ENCODE results near the gene CARS1.

The CARS1 gene

DNA sequence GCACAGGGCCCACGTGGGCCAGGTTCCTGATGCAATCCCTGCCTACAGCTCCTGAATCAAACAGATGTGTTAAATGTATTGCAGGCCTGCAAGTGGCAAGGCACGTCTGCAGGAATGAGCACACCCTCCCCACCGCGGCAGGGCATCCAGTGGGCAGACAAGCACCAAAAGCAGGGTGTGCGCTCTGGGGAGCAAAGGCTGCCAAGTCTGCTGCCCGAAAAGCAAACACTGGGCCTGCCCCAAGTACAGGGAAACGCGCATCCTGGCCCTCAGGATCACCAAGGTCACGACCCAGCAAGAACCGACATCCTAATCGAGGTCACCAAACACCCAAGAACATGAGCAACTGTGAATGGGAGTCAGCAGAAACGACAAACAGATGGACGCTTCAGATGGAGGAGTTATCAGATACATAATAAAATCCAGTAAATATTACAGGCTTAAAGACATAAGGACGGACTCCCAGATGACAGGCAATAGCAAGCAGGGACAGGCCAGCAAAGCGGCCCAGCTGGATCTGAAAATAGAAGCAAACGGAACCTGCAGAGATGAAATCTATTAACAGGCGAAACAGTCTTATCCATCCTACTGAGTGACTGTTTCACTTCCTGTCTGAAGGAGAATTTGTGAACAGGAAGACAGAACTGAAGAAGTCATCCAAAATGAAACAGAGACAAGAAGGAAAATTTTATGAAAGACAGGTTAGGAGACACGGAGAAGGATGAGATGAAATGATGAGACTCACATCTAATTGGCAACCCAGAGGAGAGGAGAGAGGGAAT, 26.7 kb downstream of the CARS1 start:
- Histone ChIP-seq H3K9me3 (ENCODE audit: low read length) (no peaks in the 10 kb centered on the region), H2AFZ (ENCODE audit: low read depth, low read length) (no peak overlapping the region), H3K36me3 (ENCODE audit: insufficient read depth, low read length) (peaks cover 60% of the 10 kb centered on the region), H3K4me3 (ENCODE audit: low read length) (no peak overlapping the region), H3K4me1 (ENCODE audit: insufficient read depth, low read length) (no peaks in the 10 kb centered on the region), H3K27me3 (ENCODE audit: insufficient read depth, low read length) (no peaks in the 10 kb centered on the region)

GRCh38 chr11:3028813-3029212, 28.4 kb downstream of the CARS1 start:
- Histone ChIP-seq H2AFZ (ENCODE audit: low read depth, low read length) (no peak overlapping the region), H3K4me1 (ENCODE audit: insufficient read depth, low read length) (no peaks in the 10 kb centered on the region), H3K27me3 (ENCODE audit: insufficient read depth, low read length) (no peaks in the 10 kb centered on the region), H3K9me3 (ENCODE audit: low read length) (no peaks in the 10 kb centered on the region), H3K4me3 (ENCODE audit: low read length) (no peak overlapping the region), H3K36me3 (ENCODE audit: insufficient read depth, low read length) (peaks cover 57% of the 10 kb centered on the region)

GRCh38 chr11:3026803-3027202, 30.4 kb downstream of the CARS1 start:
- Histone ChIP-seq H3K9me3 (ENCODE audit: low read length) (no peaks in the 10 kb centered on the region), H3K4me3 (ENCODE audit: low read length) (no peak overlapping the region), H3K36me3 (ENCODE audit: insufficient read depth, low read length) (peaks cover 55% of the 10 kb centered on the region), H2AFZ (ENCODE audit: low read depth, low read length) (no peak overlapping the region), H3K4me1 (ENCODE audit: insufficient read depth, low read length) (no peaks in the 10 kb centered on the region), H3K27me3 (ENCODE audit: insufficient read depth, low read length) (no peaks in the 10 kb centered on the region)

DNA sequence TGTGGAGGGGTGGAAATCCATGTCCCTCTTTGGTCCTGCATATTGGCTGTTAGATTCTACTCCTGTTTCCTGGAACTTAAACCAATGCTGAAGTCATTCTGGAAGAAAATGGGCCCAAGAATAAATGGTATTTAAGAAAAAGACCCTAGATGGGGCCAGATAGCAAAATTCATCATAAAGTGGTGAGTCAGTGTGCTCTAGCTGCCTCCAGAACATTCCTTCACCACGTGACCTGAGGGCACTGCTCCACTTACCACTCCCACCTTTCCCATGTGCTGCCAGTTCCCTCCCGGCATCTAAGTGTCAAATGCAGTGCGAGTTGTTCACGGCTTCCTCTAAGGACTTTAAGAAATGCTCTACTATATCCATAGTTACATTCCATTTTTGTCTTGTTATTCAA, 34.2 kb downstream of the CARS1 start:
- no peaks in the 10 kb centered on the region for H3K4me1 ChIP-seq (ENCODE audit: insufficient read depth, low read length)
- H2AFZ ChIP-seq (ENCODE audit: low read depth, low read length) = no peak overlapping the region
- H3K9me3 ChIP-seq (ENCODE audit: low read length) = no peaks in the 10 kb centered on the region
- H3K27me3 ChIP-seq (ENCODE audit: insufficient read depth, low read length) = no peaks in the 10 kb centered on the region
- no peak overlapping the region for H3K4me3 ChIP-seq (ENCODE audit: low read length)
- H3K36me3 ChIP-seq (ENCODE audit: insufficient read depth, low read length) = peaks cover 47% of the 10 kb centered on the region

DNA sequence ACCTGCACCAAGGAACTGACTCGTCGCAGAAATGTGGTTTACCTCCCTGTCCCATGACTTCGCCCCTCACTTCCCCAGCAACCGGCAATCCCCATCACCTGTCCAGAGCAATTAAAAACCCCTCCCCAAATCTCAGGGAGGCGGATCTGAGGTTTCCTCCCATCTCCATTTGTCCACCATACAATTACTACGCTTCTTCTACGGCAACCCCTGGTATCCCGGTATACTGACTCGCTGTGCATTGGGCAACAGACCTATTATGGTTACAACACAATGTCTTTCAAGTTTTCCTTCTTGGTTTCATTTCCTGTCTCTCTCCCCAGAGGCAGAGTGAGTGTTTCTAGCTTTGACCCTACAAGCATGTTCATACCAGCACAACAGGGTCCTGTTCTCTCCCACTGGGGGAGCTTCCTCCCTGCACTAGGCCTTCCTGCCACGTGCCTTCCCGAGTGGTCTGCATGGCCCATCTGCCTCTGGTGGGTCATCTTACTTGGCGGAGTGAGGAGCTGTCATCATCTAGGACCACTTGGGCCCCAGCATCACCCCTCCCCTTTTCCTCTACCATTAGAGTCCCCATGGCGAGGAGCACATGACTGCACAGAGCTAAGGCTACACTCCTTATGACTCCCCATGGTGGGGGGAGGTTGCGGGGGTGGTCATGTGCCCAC, 34.8 kb downstream of the CARS1 start:
- H2AFZ ChIP-seq (ENCODE audit: low read depth, low read length) = no peak overlapping the region
- H3K27me3 ChIP-seq (ENCODE audit: insufficient read depth, low read length) = no peaks in the 10 kb centered on the region
- H3K36me3 ChIP-seq (ENCODE audit: insufficient read depth, low read length) = peaks cover 52% of the 10 kb centered on the region
- H3K9me3 ChIP-seq (ENCODE audit: low read length) = no peaks in the 10 kb centered on the region
- no peak overlapping the region for H3K4me3 ChIP-seq (ENCODE audit: low read length)
- H3K4me1 ChIP-seq (ENCODE audit: insufficient read depth, low read length) = no peaks in the 10 kb centered on the region

- H3K4me3 ChIP-seq (ENCODE audit: low read length) = no peak overlapping the region
- H3K36me3 ChIP-seq (ENCODE audit: insufficient read depth, low read length) = peaks cover 48% of the 10 kb centered on the region
- no peak overlapping the region for H2AFZ ChIP-seq (ENCODE audit: low read depth, low read length)
- no peaks in the 10 kb centered on the region for H3K4me1 ChIP-seq (ENCODE audit: insufficient read depth, low read length)
- no peaks in the 10 kb centered on the region for H3K27me3 ChIP-seq (ENCODE audit: insufficient read depth, low read length)
- H3K9me3 ChIP-seq (ENCODE audit: low read length) = no peaks in the 10 kb centered on the region
Observed at GRCh38 chr11:3021125-3021524, 36.1 kb downstream of the CARS1 start.

GRCh38 chr11:3020011-3020410, 37.2 kb downstream of the CARS1 start:
- H3K27me3 ChIP-seq (ENCODE audit: insufficient read depth, low read length) = no peaks in the 10 kb centered on the region
- H3K4me3 ChIP-seq (ENCODE audit: low read length) = no peak overlapping the region
- no peaks in the 10 kb centered on the region for H3K9me3 ChIP-seq (ENCODE audit: low read length)
- H3K4me1 ChIP-seq (ENCODE audit: insufficient read depth, low read length) = no peaks in the 10 kb centered on the region
- H3K36me3 ChIP-seq (ENCODE audit: insufficient read depth, low read length) = peaks cover 52% of the 10 kb centered on the region
- no peak overlapping the region for H2AFZ ChIP-seq (ENCODE audit: low read depth, low read length)

- Histone ChIP-seq H3K9me3 (ENCODE audit: low read length) (no peaks in the 10 kb centered on the region), H3K4me3 (ENCODE audit: low read length) (no peak overlapping the region), H2AFZ (ENCODE audit: low read depth, low read length) (no peak overlapping the region), H3K4me1 (ENCODE audit: insufficient read depth, low read length) (no peaks in the 10 kb centered on the region), H3K36me3 (ENCODE audit: insufficient read depth, low read length) (peaks cover 61% of the 10 kb centered on the region), H3K27me3 (ENCODE audit: insufficient read depth, low read length) (no peaks in the 10 kb centered on the region)
Observed at GRCh38 chr11:3018596-3018995, 38.6 kb downstream of the CARS1 start.

DNA sequence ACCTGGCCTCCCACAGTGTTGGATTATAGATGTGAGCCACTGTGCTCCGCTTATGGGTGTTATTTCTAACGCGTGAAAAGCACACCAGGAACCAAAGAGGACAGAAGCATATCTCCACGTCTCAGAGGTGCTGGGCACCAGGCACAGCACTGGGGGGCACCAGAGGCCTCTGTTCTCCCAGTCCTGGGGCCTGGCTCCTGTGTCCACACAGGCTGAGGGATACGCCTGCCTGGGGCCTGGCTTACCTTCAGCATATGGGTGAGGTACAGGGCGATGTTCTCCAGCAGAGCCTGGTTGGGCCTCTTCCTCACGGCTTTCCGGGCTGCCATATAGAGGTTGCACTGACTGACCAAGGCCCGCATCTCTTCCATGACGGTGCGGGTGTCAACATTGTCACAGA, 40.4 kb downstream of the CARS1 start:
- H2AFZ ChIP-seq (ENCODE audit: low read depth, low read length) = no peak overlapping the region
- H3K4me1 ChIP-seq (ENCODE audit: insufficient read depth, low read length) = no peaks in the 10 kb centered on the region
- H3K36me3 ChIP-seq (ENCODE audit: insufficient read depth, low read length) = peaks cover 62% of the 10 kb centered on the region
- no peak overlapping the region for H3K4me3 ChIP-seq (ENCODE audit: low read length)
- H3K9me3 ChIP-seq (ENCODE audit: low read length) = no peaks in the 10 kb centered on the region
- H3K27me3 ChIP-seq (ENCODE audit: insufficient read depth, low read length) = no peaks in the 10 kb centered on the region

DNA sequence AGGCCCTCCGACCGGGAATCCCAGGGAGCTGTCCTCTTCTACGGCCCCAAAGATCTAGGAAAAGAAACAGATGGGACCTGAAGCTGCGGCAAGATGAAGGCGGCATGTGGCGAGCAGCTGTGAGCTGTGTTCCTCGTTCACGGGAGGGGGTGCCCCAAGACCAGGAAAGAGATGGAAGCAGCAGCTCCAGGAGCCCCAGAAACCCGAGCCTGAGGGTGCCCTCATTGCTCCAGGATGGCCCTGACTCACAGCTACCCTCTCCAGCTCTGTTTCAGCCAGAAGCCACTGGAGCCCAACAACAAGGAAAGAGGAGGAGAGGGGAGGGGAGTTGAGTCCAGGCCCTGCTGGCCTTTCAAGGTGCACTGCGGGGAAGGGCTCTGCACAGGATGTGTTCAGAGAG, 41.4 kb downstream of the CARS1 start:
- no peaks in the 10 kb centered on the region for H3K4me1 ChIP-seq (ENCODE audit: insufficient read depth, low read length)
- no peaks in the 10 kb centered on the region for H3K9me3 ChIP-seq (ENCODE audit: low read length)
- H3K36me3 ChIP-seq (ENCODE audit: insufficient read depth, low read length) = peaks cover 70% of the 10 kb centered on the region
- no peak overlapping the region for H3K4me3 ChIP-seq (ENCODE audit: low read length)
- no peaks in the 10 kb centered on the region for H3K27me3 ChIP-seq (ENCODE audit: insufficient read depth, low read length)
- no peak overlapping the region for H2AFZ ChIP-seq (ENCODE audit: low read depth, low read length)

DNA sequence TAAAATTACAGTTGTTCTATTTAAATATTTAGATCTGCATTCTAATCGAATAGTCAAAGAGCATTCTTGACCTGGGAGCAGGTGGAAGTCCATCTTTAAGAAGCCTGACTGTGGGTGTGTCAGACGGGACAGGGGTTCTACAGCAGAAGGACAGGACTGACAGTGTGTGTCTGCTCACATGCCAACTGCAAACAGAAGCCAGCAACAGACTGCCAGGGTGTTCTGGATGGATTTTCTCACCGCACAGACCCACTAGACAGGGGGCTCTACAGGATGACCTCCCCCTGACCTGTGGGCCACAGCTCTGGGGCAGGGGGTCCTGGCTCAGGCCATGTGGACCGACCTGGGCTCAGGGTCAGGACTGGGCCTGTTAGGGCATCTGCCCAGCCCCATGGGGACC, 42.3 kb downstream of the CARS1 start:
- H3K27me3 ChIP-seq (ENCODE audit: insufficient read depth, low read length) = no peaks in the 10 kb centered on the region
- H3K4me1 ChIP-seq (ENCODE audit: insufficient read depth, low read length) = no peaks in the 10 kb centered on the region
- no peak overlapping the region for H3K4me3 ChIP-seq (ENCODE audit: low read length)
- H3K36me3 ChIP-seq (ENCODE audit: insufficient read depth, low read length) = peaks cover 75% of the 10 kb centered on the region
- no peak overlapping the region for H2AFZ ChIP-seq (ENCODE audit: low read depth, low read length)
- no peaks in the 10 kb centered on the region for H3K9me3 ChIP-seq (ENCODE audit: low read length)

DNA sequence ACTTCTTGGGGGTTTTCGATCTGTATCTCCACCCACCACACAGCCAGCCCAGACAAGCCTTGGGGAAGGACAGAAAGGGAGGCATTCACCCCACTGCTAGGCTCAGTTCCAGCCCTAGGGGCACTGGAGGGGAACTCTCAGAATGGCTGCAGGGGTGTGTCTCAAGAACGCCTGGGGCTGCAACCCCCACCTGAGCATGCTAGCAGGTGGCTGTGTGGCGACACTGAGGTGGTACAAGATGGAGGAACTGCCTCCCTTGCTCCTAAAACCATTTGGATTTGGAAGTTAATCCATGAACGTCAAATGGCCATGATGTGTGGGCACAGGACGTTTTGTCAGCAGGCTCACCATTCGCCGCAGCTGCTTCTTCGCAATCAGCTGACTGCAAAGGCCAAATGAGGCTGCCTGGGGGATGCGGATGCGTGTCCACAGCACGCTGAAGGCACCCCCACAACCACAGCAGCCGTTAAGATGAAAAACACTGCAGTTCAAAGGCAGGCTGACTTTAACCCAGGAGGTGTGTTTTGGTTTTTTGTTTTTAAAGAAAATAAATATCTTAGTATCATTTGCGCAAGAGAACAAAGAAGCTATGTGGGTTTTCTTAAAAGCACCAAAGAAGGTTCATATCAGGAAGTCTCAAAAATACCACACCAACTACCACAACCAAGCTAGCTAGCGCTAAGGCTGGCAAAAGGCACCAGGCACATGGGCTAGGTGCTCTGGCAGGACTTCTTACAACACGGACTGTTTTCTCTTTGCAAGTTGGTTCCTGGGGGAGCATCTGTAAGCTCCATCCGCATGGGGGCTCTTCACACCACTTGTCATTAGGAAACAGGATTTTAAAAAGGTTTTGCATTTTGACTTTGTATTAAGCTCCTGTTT, 42.9 kb downstream of the CARS1 start:
- Histone ChIP-seq H2AFZ (ENCODE audit: low read depth, low read length) (no peak overlapping the region), H3K4me1 (ENCODE audit: insufficient read depth, low read length) (no peaks in the 10 kb centered on the region), H3K27me3 (ENCODE audit: insufficient read depth, low read length) (no peaks in the 10 kb centered on the region), H3K4me3 (ENCODE audit: low read length) (no peak overlapping the region), H3K36me3 (ENCODE audit: insufficient read depth, low read length) (peaks cover 77% of the 10 kb centered on the region), H3K9me3 (ENCODE audit: low read length) (no peaks in the 10 kb centered on the region)

Measured in neuron (in vitro differentiated cells).